Spleen (tissue), 11 donors: ENCODE measurements around the gene WAS. TPM values are rescaled to one million over a fixed set of nuclear protein-coding genes. Genes with fewer than 3 reads are reported as not detected.
A peak's percentile ranks its signal among the peaks of the same experiment; 100 is the strongest.

ENCODE experiments used
- DNase-seq: peaks from one replicate; pipeline ENCODE4 v3.0.0-alpha.2; 2020
- H3K27ac ChIP-seq, 8 donors: fragments of 200-600 bp; sonication (generic) in 7 of 8; 1 replicate in 4 of 8; 2 replicates in 4 of 8; pipeline versions ENCODE4 v1.5.0 to v1.8.0; 2016 to 2021; ENCODE audit warnings: inconsistent platforms in 4 of 8, mild to moderate bottlenecking in 4 of 8, moderate library complexity in 1 of 8
- H3K27me3 ChIP-seq, 7 donors: fragments of 200-600 bp; sonication (generic) in 6 of 7; replicated peaks in 1 of 7; 1 replicate in 4 of 7; 2 replicates in 3 of 7; pipeline versions ENCODE4 v1.5.0 to v1.8.0; 2016 to 2021; ENCODE audit warnings: inconsistent platforms in 3 of 7, mild to moderate bottlenecking in 1 of 7
- H3K36me3 ChIP-seq, 6 donors: fragments of 200-600 bp; sonication (generic) in 5 of 6; 1 replicate in 4 of 6; 2 replicates in 2 of 6; pipeline versions ENCODE4 v1.5.0 to v1.8.0; 2016 to 2021; ENCODE audit warnings: inconsistent platforms in 2 of 6
- H3K4me1 ChIP-seq, 6 donors: fragments of 200-600 bp; sonication (generic) in 5 of 6; 1 replicate in 3 of 6; 2 replicates in 3 of 6; pipeline versions ENCODE4 v1.5.0 to v1.8.0; 2016 to 2021; ENCODE audit warnings: inconsistent platforms in 3 of 6
- H3K4me3 ChIP-seq, 8 donors: fragments of 200-600 bp; sonication (generic) in 7 of 8; 1 replicate in 4 of 8; 2 replicates in 4 of 8; pipeline versions ENCODE4 v1.5.0 to v1.8.0; 2016 to 2021; ENCODE audit warnings: inconsistent platforms in 4 of 8, mild to moderate bottlenecking in 4 of 8, moderate library complexity in 2 of 8
- H3K9me3 ChIP-seq, 8 donors: fragments of 200-600 bp; sonication (generic) in 7 of 8; 1 replicate in 4 of 8; 2 replicates in 4 of 8; pipeline versions ENCODE4 v1.5.0 to v1.8.0; 2016 to 2021; ENCODE audit warnings: inconsistent platforms in 4 of 8
- POLR2A ChIP-seq, 3 donors: fragments of 450-650 bp; IDR thresholded peaks; one replicate each; pipeline ENCODE4 v1.5.1; 2017; ENCODE audit warnings: antibody characterized with exemption in 3 of 3, mild to moderate bottlenecking in 1 of 3
- POLR2AphosphoS5 ChIP-seq, 3 donors: sonication (generic); formaldehyde crosslinking; IDR thresholded peaks; one replicate each; pipeline ENCODE4 v1.5.1; 2017; ENCODE audit warnings: antibody characterized with exemption in 3 of 3
- WGBS, 5 donors: extraction: QIAGEN DNeasy Blood & Tissue Kit in 3 of 5; methylation state at CpG; one replicate each; pipeline versions ENCODE4 v1.1.5 to v1.1.7; 2013 to 2018; 5-methylcytosine and 5-hydroxymethylcytosine counted together
- intact Hi-C: fragments of 100-400 bp; cut with DNase I; formaldehyde crosslinking; loops from one replicate; pipeline ENCODE4 v1.15.0; 2023; ENCODE audit warnings: low total_unique reads
- polyA plus RNA-seq, 3 donors: library from polyadenylated mRNA; stranded (reverse); fragments of 200-250 nt; gene quantifications; one replicate each; pipeline ENCODE4 v1.2.1, GENCODE V29; 2013
- small RNA-seq, 4 donors: library from RNA; depleted of rRNA; stranded (forward); fragments of <200 nt; gene quantifications; one replicate each; pipeline ENCODE3, GENCODE V24; 2016
- total RNA-seq, 7 donors: library from RNA; depleted of rRNA in 3 of 7; stranded (reverse); fragments of >200 nt in 3 of 7; fragmentation: NEBNext Ultra II Directional in 4 of 7; extraction: Animal tissue kit (Norgen Biotek cat#: 25700) in 4 of 7; gene quantifications; one replicate each; pipeline versions ENCODE4 v1.1.0 to v1.2.1, GENCODE V29; 2016 to 2021
- TF ChIP-seq, protein P1 (sequence below), 11 experiments: fragments of 200-600 bp in 7 of 11; fragments of 450-650 bp in 4 of 11; sonication (generic) in 4 of 11; IDR thresholded peaks in 8 of 11; conservative IDR thresholded peaks in 3 of 11; 1 replicate in 7 of 11; 2 replicates in 4 of 11; pipeline versions ENCODE4 v1.4.0 to v1.8.0; 2016 to 2021; ENCODE audit warnings: antibody characterized with exemption in 11 of 11, inconsistent platforms in 4 of 11, mild to moderate bottlenecking in 1 of 11
- donor health status: healthy with polysubstance abuse.
- donor health status: DM: no; HTN: no; CAD: no; lungs with moderate emphysema.
- donor health status: DM: no; HTN: no; CAD: no.
- donor health status: Bipolar disorder and iron deficiency.
- donor health status: healthy.
- donor health status: DM: no; HTN: no; CAD: no.
- donor health status: DM: yes; HTN: yes; CAD: no.

Gene WAS
- total and polyA plus RNA-seq, 10 donors, result 53.5 to 169 (median 102) TPM

DNA sequence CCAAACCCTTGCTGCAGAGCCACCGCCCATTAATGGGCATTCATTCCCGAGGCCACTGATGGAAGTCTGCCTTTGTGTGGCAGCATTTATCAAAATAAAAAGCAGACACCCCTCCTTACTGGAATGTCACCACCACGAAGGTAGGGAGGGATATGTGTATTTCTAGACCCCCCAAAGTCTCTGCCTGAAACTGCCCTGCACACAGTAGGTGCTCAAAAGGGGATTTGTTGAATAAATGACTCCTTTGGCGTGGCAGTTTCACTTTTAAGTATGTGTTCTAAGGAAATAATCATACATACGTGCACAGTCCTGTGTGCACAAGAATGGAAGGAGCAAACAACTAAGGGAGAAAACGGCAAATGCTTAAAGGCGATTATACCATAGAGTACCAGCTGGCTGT is 54.3 kb downstream of the WAS start:
- Histone ChIP-seq H3K4me3 (peak overlapping the region in 7 of 8 donors; percentile 39 to 73 (median 47)), H3K4me1 (peaks cover 0 to 17% (median 2%) of the 10 kb centered on the region in 6 donors), H3K27me3 (no peaks in the 10 kb centered on the region), H3K36me3 (no peaks in the 10 kb centered on the region), H3K9me3 (no peaks in the 10 kb centered on the region), H3K27ac (peak overlapping the region; percentile 53 to 96 (median 93))
- WGBS, 5 donors, result 53 to 69% (median 55%) methylated on average over 6 to 7 of the region's 7 CpGs
- intact Hi-C loops, result no loop called here
- TF ChIP-seq, protein P1, sequence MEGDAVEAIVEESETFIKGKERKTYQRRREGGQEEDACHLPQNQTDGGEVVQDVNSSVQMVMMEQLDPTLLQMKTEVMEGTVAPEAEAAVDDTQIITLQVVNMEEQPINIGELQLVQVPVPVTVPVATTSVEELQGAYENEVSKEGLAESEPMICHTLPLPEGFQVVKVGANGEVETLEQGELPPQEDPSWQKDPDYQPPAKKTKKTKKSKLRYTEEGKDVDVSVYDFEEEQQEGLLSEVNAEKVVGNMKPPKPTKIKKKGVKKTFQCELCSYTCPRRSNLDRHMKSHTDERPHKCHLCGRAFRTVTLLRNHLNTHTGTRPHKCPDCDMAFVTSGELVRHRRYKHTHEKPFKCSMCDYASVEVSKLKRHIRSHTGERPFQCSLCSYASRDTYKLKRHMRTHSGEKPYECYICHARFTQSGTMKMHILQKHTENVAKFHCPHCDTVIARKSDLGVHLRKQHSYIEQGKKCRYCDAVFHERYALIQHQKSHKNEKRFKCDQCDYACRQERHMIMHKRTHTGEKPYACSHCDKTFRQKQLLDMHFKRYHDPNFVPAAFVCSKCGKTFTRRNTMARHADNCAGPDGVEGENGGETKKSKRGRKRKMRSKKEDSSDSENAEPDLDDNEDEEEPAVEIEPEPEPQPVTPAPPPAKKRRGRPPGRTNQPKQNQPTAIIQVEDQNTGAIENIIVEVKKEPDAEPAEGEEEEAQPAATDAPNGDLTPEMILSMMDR (IDR thresholded peaks at IDR 0.05 in 8 of 11, conservative IDR thresholded peaks at IDR 0.05 in 3 of 11), result no peak
- TF ChIP-seq POLR2AphosphoS5 (IDR thresholded peaks at IDR 0.05) (no peak), POLR2A (IDR thresholded peaks at IDR 0.05) (no peak)
- no peak for DNase-seq

Small RNA genes lying within 50 kb of the gene (small RNA-seq; reads per million reads assigned to genes)
- gene RNU6-1056P, result 0 reads per million in 4 donors

Other genes with a start within 250 kb of the WAS start
- gene SLC38A5, start 213.5 kb upstream of the WAS start, total RNA-seq, result 10 to 100 TPM; 11.3 to 57.4 (median 21.1) TPM
- 10 to 100 TPM; 20.2 to 30.4 (median 23.5) TPM for gene SLC38A5, start 213.5 kb upstream of the WAS start, polyA plus RNA-seq
- gene FTSJ1, start 207.6 kb upstream of the WAS start, total RNA-seq, result 10 to 100 TPM; 27.1 to 58.6 (median 38.5) TPM
- 10 to 100 TPM; 36.6 to 47.4 (median 41.0) TPM for gene FTSJ1, start 207.6 kb upstream of the WAS start, polyA plus RNA-seq
- gene PORCN, start 174.8 kb upstream of the WAS start, total RNA-seq, result 10 to 100 TPM in 5 of 7 donors, 1 to 10 TPM in 2; 9.8 to 20.8 (median 14.2) TPM
- 1 to 10 TPM; 5.0 to 8.8 (median 7.3) TPM for gene PORCN, start 174.8 kb upstream of the WAS start, polyA plus RNA-seq
- 10 to 100 TPM; 25.1 to 36.3 (median 32.0) TPM for gene EBP, start 162.0 kb upstream of the WAS start, total RNA-seq
- gene EBP, start 162.0 kb upstream of the WAS start, polyA plus RNA-seq, result 10 to 100 TPM; 46.4 to 62.3 (median 57.8) TPM
- gene TBC1D25, start 144.1 kb upstream of the WAS start, total RNA-seq, result 10 to 100 TPM; 12.4 to 19.1 (median 16.2) TPM
- 1 to 10 TPM; 4.0 to 8.3 (median 6.1) TPM for gene TBC1D25, start 144.1 kb upstream of the WAS start, polyA plus RNA-seq
- 100 to 1,000 TPM; 155 to 361 (median 203) TPM for gene RBM3, start 109.3 kb upstream of the WAS start, total RNA-seq
- gene RBM3, start 109.3 kb upstream of the WAS start, polyA plus RNA-seq, result 100 to 1,000 TPM; 162 to 224 (median 198) TPM
- 100 to 1,000 TPM in 1 of 7 donors, 10 to 100 TPM in 6; 61.2 to 116 (median 81.8) TPM for gene WDR13, start 86.3 kb upstream of the WAS start, total RNA-seq
- gene WDR13, start 86.3 kb upstream of the WAS start, polyA plus RNA-seq, result 100 to 1,000 TPM in 2 of 3 donors, 10 to 100 TPM in 1; 90.4 to 200 (median 162) TPM
- 1 to 10 TPM; 6.2 to 9.2 (median 7.4) TPM for gene SUV39H1, start 12.9 kb downstream of the WAS start, total RNA-seq
- 1 to 10 TPM; 4.0 to 6.7 (median 4.9) TPM for gene SUV39H1, start 12.9 kb downstream of the WAS start, polyA plus RNA-seq
- gene GLOD5, start 77.9 kb downstream of the WAS start, total RNA-seq, result not detected
- gene GLOD5, start 77.9 kb downstream of the WAS start, polyA plus RNA-seq, result not detected
- gene GATA1, start 102.8 kb downstream of the WAS start, total RNA-seq, result 1 to 10 TPM in 6 of 7 donors, under 1 TPM in 1; 0.38 to 5.5 (median 1.5) TPM
- under 1 TPM; 0.15 to 0.61 (median 0.22) TPM for gene GATA1, start 102.8 kb downstream of the WAS start, polyA plus RNA-seq
- 100 to 1,000 TPM in 1 of 7 donors, 10 to 100 TPM in 6; 63.8 to 103 (median 82.9) TPM for gene HDAC6, start 118.3 kb downstream of the WAS start, total RNA-seq
- gene HDAC6, start 118.3 kb downstream of the WAS start, polyA plus RNA-seq, result 10 to 100 TPM; 33.9 to 79.7 (median 78.2) TPM
- under 1 TPM in 1 of 7 donors, not detected in 6; 0.79 TPM for gene ERAS, start 142.7 kb downstream of the WAS start, total RNA-seq
- gene ERAS, start 142.7 kb downstream of the WAS start, polyA plus RNA-seq, result under 1 TPM in 2 of 3 donors, not detected in 1; 0.08 to 0.10 TPM
- under 1 TPM in 3 of 7 donors, not detected in 4; 0.47 to 0.74 (median 0.70) TPM for gene PCSK1N, start 151.8 kb downstream of the WAS start, total RNA-seq
- under 1 TPM; 0.10 to 0.36 (median 0.11) TPM for gene PCSK1N, start 151.8 kb downstream of the WAS start, polyA plus RNA-seq
- 10 to 100 TPM; 29.3 to 50.0 (median 38.2) TPM for gene TIMM17B, start 214.0 kb downstream of the WAS start, total RNA-seq
- gene TIMM17B, start 214.0 kb downstream of the WAS start, polyA plus RNA-seq, result 10 to 100 TPM; 54.9 to 68.8 (median 59.1) TPM
- gene PQBP1, start 214.1 kb downstream of the WAS start, total RNA-seq, result 10 to 100 TPM; 53.5 to 73.6 (median 68.6) TPM
- gene PQBP1, start 214.1 kb downstream of the WAS start, polyA plus RNA-seq, result 10 to 100 TPM; 83.8 to 97.3 (median 92.9) TPM
- gene SLC35A2, start 227.8 kb downstream of the WAS start, total RNA-seq, result 10 to 100 TPM; 15.0 to 20.8 (median 17.4) TPM
- gene SLC35A2, start 227.8 kb downstream of the WAS start, polyA plus RNA-seq, result 1 to 10 TPM; 6.2 to 8.7 (median 8.3) TPM
- gene PIM2, start 235.2 kb downstream of the WAS start, total RNA-seq, result 100 to 1,000 TPM in 6 of 7 donors, 10 to 100 TPM in 1; 89.1 to 220 (median 159) TPM
- gene PIM2, start 235.2 kb downstream of the WAS start, polyA plus RNA-seq, result 10 to 100 TPM; 54.2 to 86.6 (median 62.4) TPM